GM18508 (cell line): ENCODE data around the gene UBL3.

Experiments used
- ATAC-seq: cut with Tn5 transposase; IDR thresholded peaks from one replicate; pipeline ENCODE4 v1.9.1; 2021; ENCODE audit warnings: moderate number of reproducible peaks; ENCODE audit not compliant: insufficient read depth, unreplicated experiment

The UBL3 gene

GRCh38 chr13:29816715-29817114, 33.7 kb downstream of the UBL3 start:
- ATAC-seq, result no peak

- ATAC-seq, result no peak
These were observed 35.1 kb downstream of the UBL3 start for GRCh38 chr13:29815336-29815735.

GRCh38 chr13:29810898-29811297, 39.5 kb downstream of the UBL3 start:
- no peak for ATAC-seq

GRCh38 chr13:29810145-29810742, 40.2 kb downstream of the UBL3 start:
- ATAC-seq, result peak; percentile 42

GRCh38 chr13:29808264-29808663, 42.2 kb downstream of the UBL3 start:
- ATAC-seq, result no peak

- ATAC-seq, result peak; percentile 48
These were observed 44.1 kb downstream of the UBL3 start for GRCh38 chr13:29805994-29806979.

GRCh38 chr13:29803221-29803620, 47.2 kb downstream of the UBL3 start:
- no peak for ATAC-seq

GRCh38 chr13:29802621-29803020, 47.8 kb downstream of the UBL3 start:
- ATAC-seq, result no peak

- ATAC-seq, result no peak
These were observed 48.6 kb downstream of the UBL3 start for GRCh38 chr13:29801737-29802305.

- no peak for ATAC-seq
These were observed 49.3 kb downstream of the UBL3 start for GRCh38 chr13:29801102-29801501.

- no peak for ATAC-seq
These were observed 49.7 kb downstream of the UBL3 start for GRCh38 chr13:29800687-29801086.

GRCh38 chr13:29799041-29799440, 51.4 kb downstream of the UBL3 start:
- no peak for ATAC-seq

- ATAC-seq, result no peak
These were observed 58.2 kb downstream of the UBL3 start for GRCh38 chr13:29791997-29792780.

GRCh38 chr13:29791508-29791907, 58.9 kb downstream of the UBL3 start:
- no peak for ATAC-seq

GRCh38 chr13:29786698-29787097, 63.7 kb downstream of the UBL3 start:
- no peak for ATAC-seq

GRCh38 chr13:29785978-29786377, 64.4 kb downstream of the UBL3 start:
- ATAC-seq, result no peak

- ATAC-seq, result no peak
These were observed 67.6 kb downstream of the UBL3 start for GRCh38 chr13:29782798-29783197.

GRCh38 chr13:29774830-29775229, 75.6 kb downstream of the UBL3 start:
- ATAC-seq, result no peak

GRCh38 chr13:29771247-29771646, 79.2 kb downstream of the UBL3 start:
- ATAC-seq, result no peak

GRCh38 chr13:29767006-29767405, 83.4 kb downstream of the UBL3 start:
- no peak for ATAC-seq
